WTC11 (cell line): ENCODE results near the gene PCSK4.

ENCODE experiments used
- TF ChIP-seq, protein P1 (sequence below): sonication (generic); formaldehyde crosslinking; IDR thresholded peaks from 2 replicates; pipeline ENCODE4 v1.8.1; 2023; ENCODE audit warnings: mild to moderate bottlenecking, missing genetic modification reagents, moderate library complexity
- TF ChIP-seq, protein P2 (sequence below): fragments of 200-600 bp; IDR thresholded peaks from 2 replicates; pipeline ENCODE4 v1.8.0; 2022; ENCODE audit warnings: antibody characterized with exemption

- TF ChIP-seq, protein P1, sequence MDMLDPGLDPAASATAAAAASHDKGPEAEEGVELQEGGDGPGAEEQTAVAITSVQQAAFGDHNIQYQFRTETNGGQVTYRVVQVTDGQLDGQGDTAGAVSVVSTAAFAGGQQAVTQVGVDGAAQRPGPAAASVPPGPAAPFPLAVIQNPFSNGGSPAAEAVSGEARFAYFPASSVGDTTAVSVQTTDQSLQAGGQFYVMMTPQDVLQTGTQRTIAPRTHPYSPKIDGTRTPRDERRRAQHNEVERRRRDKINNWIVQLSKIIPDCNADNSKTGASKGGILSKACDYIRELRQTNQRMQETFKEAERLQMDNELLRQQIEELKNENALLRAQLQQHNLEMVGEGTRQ (CRISPR knock-in tag) = no peak
- TF ChIP-seq, protein P2, sequence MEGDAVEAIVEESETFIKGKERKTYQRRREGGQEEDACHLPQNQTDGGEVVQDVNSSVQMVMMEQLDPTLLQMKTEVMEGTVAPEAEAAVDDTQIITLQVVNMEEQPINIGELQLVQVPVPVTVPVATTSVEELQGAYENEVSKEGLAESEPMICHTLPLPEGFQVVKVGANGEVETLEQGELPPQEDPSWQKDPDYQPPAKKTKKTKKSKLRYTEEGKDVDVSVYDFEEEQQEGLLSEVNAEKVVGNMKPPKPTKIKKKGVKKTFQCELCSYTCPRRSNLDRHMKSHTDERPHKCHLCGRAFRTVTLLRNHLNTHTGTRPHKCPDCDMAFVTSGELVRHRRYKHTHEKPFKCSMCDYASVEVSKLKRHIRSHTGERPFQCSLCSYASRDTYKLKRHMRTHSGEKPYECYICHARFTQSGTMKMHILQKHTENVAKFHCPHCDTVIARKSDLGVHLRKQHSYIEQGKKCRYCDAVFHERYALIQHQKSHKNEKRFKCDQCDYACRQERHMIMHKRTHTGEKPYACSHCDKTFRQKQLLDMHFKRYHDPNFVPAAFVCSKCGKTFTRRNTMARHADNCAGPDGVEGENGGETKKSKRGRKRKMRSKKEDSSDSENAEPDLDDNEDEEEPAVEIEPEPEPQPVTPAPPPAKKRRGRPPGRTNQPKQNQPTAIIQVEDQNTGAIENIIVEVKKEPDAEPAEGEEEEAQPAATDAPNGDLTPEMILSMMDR = no peak
Observed at GRCh38 chr19:1489463-1490310, 463 bp downstream of the PCSK4 start.
